Measurements from ENCODE around the gene KAT8. TPM values are rescaled to one million over a fixed set of nuclear protein-coding genes. Genes with fewer than 3 reads are reported as not detected.

KAT8 gene
- total and polyA plus RNA-seq, 9 of the 15 experiments (the other 6 are each of a cell fraction or from before 2014, with no cell fraction given): 10.0 to 98.5 (median 76.4) TPM

DNA sequence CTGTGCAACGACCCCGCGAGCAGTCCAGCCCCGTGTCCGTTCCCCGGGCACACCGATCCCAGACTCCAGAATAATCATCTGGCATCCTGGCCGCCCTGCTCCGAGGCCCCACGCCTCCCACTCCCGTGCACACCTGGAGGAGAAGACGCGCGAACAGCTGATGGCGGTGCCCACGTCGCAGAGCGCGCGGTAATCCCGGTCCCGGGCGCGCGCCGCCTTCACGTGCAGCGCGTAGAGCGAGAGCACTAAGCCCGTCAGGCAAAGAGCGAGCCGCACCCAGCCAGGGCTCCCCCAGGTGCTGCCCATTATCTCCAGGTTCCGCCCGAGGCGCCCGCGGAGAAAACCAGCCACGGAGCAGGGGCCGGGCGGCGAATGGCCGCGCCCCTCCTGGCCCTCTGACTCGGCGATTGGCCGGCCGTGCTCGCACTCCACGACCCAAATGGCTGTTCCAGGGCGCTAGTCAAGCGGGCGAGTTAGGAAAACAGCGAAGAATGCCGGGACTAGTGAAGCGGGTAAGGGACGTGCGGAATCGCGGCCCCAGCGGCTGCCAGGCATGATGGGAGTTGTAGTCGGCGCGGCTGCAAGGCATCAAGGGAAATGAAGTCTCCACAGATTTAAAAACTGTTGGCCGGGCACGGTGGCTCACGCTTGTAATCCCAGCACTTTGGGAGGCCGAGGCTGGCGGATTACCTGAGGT, 22.9 kb upstream of the KAT8 start, which contains the start of gene VKORC1 (continued):
- TF ChIP-seq, protein P1, sequence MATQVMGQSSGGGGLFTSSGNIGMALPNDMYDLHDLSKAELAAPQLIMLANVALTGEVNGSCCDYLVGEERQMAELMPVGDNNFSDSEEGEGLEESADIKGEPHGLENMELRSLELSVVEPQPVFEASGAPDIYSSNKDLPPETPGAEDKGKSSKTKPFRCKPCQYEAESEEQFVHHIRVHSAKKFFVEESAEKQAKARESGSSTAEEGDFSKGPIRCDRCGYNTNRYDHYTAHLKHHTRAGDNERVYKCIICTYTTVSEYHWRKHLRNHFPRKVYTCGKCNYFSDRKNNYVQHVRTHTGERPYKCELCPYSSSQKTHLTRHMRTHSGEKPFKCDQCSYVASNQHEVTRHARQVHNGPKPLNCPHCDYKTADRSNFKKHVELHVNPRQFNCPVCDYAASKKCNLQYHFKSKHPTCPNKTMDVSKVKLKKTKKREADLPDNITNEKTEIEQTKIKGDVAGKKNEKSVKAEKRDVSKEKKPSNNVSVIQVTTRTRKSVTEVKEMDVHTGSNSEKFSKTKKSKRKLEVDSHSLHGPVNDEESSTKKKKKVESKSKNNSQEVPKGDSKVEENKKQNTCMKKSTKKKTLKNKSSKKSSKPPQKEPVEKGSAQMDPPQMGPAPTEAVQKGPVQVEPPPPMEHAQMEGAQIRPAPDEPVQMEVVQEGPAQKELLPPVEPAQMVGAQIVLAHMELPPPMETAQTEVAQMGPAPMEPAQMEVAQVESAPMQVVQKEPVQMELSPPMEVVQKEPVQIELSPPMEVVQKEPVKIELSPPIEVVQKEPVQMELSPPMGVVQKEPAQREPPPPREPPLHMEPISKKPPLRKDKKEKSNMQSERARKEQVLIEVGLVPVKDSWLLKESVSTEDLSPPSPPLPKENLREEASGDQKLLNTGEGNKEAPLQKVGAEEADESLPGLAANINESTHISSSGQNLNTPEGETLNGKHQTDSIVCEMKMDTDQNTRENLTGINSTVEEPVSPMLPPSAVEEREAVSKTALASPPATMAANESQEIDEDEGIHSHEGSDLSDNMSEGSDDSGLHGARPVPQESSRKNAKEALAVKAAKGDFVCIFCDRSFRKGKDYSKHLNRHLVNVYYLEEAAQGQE (IDR thresholded peaks at IDR 0.05; ENCODE audit: borderline replicate concordance): no peak
- TF ChIP-seq, protein P1 (CRISPR knock-in tag; IDR thresholded peaks at IDR 0.05; ENCODE audit: low read depth): no peak
- TF ChIP-seq, protein P2, sequence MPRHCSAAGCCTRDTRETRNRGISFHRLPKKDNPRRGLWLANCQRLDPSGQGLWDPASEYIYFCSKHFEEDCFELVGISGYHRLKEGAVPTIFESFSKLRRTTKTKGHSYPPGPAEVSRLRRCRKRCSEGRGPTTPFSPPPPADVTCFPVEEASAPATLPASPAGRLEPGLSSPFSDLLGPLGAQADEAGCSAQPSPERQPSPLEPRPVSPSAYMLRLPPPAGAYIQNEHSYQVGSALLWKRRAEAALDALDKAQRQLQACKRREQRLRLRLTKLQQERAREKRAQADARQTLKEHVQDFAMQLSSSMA (CRISPR knock-in tag; IDR thresholded peaks at IDR 0.05): no peak
- TF ChIP-seq FOXM1 (IDR thresholded peaks at IDR 0.05; ENCODE audit: low read depth) (0 out of 2 replicates have a peak, but pooled peaks have one; percentile 8), FOXM1 (CRISPR knock-in tag; IDR thresholded peaks at IDR 0.05; ENCODE audit: low read depth) (no peak), BACH1 (tag; IDR thresholded peaks at IDR 0.05) (no peak), ZNF140 (CRISPR knock-in tag; IDR thresholded peaks at IDR 0.05) (no peak), NBN (IDR thresholded peaks at IDR 0.05; ENCODE audit: low read depth) (peak; percentile 18; the same call in 1 of the 2 replicates), BMI1 (IDR thresholded peaks at IDR 0.05; ENCODE audit: low read length) (no peak), ZNF121 (CRISPR knock-in tag; conservative IDR thresholded peaks at IDR 0.05) (no peak), KDM1A (IDR thresholded peaks at IDR 0.05) (no peak), TRIM24 (IDR thresholded peaks at IDR 0.05) (no peak), SREBF1 (IDR thresholded peaks at IDR 0.05; ENCODE audit: borderline replicate concordance, low read depth, low read length) (no peak), EHMT2 (IDR thresholded peaks at IDR 0.05) (no peak), SIN3A (IDR thresholded peaks at IDR 0.05; ENCODE audit: borderline replicate concordance in 2 of 2, control insufficient read depth in 1 of 2, low read depth in 2 of 2, low read length in 2 of 2) (peak in 1 of 2 experiments; percentile 75; a peak in 1 of 4 replicates)
